GM18907 (cell line): ENCODE results near the gene TUBB6.

Experiments used
- ATAC-seq: cut with Tn5 transposase; IDR thresholded peaks from one replicate; pipeline ENCODE4 v1.9.1; 2021; ENCODE audit warnings: mild to moderate bottlenecking, moderate library complexity; ENCODE audit not compliant: unreplicated experiment

TUBB6 gene

GRCh38 chr18:12335503-12335902 lies 27.5 kb downstream of the TUBB6 start:
- ATAC-seq = no peak

- ATAC-seq = no peak
Measured at GRCh38 chr18:12336171-12336613, 28.2 kb downstream of the TUBB6 start.

GRCh38 chr18:12336887-12337286 lies 28.8 kb downstream of the TUBB6 start:
- ATAC-seq = no peak

GRCh38 chr18:12338382-12338781 lies 30.3 kb downstream of the TUBB6 start:
- no peak for ATAC-seq

- no peak for ATAC-seq
Measured at GRCh38 chr18:12340945-12341660, 33.1 kb downstream of the TUBB6 start.

GRCh38 chr18:12342661-12343060 lies 34.6 kb downstream of the TUBB6 start:
- no peak for ATAC-seq

GRCh38 chr18:12345491-12346239 lies 37.6 kb downstream of the TUBB6 start:
- no peak for ATAC-seq

- ATAC-seq = no peak
Measured at GRCh38 chr18:12346240-12346565, 38.2 kb downstream of the TUBB6 start.

GRCh38 chr18:12347895-12348294 lies 39.9 kb downstream of the TUBB6 start:
- no peak for ATAC-seq

- no peak for ATAC-seq
Measured at GRCh38 chr18:12352188-12352587, 44.1 kb downstream of the TUBB6 start.

GRCh38 chr18:12359515-12359927 lies 51.5 kb downstream of the TUBB6 start:
- ATAC-seq = no peak

GRCh38 chr18:12361770-12362378 lies 53.8 kb downstream of the TUBB6 start:
- peak; percentile 50 for ATAC-seq

GRCh38 chr18:12362473-12363174 lies 54.6 kb downstream of the TUBB6 start:
- no peak for ATAC-seq

GRCh38 chr18:12366379-12366778 lies 58.3 kb downstream of the TUBB6 start:
- no peak for ATAC-seq

- no peak for ATAC-seq
Measured at GRCh38 chr18:12366784-12367183, 58.7 kb downstream of the TUBB6 start.

GRCh38 chr18:12369211-12369610 lies 61.2 kb downstream of the TUBB6 start:
- ATAC-seq = no peak

- ATAC-seq = no peak
Measured at GRCh38 chr18:12371590-12371989, 63.5 kb downstream of the TUBB6 start.

GRCh38 chr18:12372406-12372805 lies 64.4 kb downstream of the TUBB6 start:
- ATAC-seq = no peak

GRCh38 chr18:12373116-12373770 lies 65.2 kb downstream of the TUBB6 start:
- ATAC-seq = no peak

GRCh38 chr18:12373771-12374116 lies 65.7 kb downstream of the TUBB6 start:
- no peak for ATAC-seq

GRCh38 chr18:12374401-12374800 lies 66.4 kb downstream of the TUBB6 start:
- no peak for ATAC-seq
